SK-N-MC (cell line): Measurements from ENCODE around the gene PTPRG.

Experiments
- DNase-seq: peaks from one replicate; pipeline ENCODE4 v3.0.0-alpha.2; 2011; ENCODE audit warnings: low read depth, low spot score
- H3K27ac ChIP-seq: fragments of 200-600 bp; sonication (generic); 2 replicates; pipeline ENCODE4 v1.5.1; 2016; ENCODE audit warnings: mixed run types
- H3K36me3 ChIP-seq: fragments of 200-600 bp; sonication (generic); 2 replicates; pipeline ENCODE4 v1.6.1; 2017; ENCODE audit warnings: antibody characterized with exemption, low read length, mixed read lengths; ENCODE audit not compliant: insufficient read depth
- H3K4me3 ChIP-seq: fragments of 200-600 bp; sonication (generic); 2 replicates; pipeline ENCODE4 v1.5.1; 2016
- H3K9ac ChIP-seq: fragments of 200-600 bp; sonication (generic); 2 replicates; pipeline ENCODE4 v1.8.0; 2017; ENCODE audit warnings: mixed run types, mixed read lengths; ENCODE audit not compliant: insufficient read length
- H3K9me3 ChIP-seq: fragments of 200-600 bp; sonication (generic); 2 replicates; pipeline ENCODE4 v1.6.1; 2017; ENCODE audit warnings: low read depth, mild to moderate bottlenecking, antibody characterized with exemption, low read length, moderate library complexity, mixed read lengths
- EZH2 ChIP-seq: fragments of 200-600 bp; sonication (generic); IDR thresholded peaks from one replicate; pipeline ENCODE4 v1.6.1; 2017; ENCODE audit warnings: antibody characterized with exemption
- FOXP2 ChIP-seq: optimal IDR thresholded peaks from 2 replicates; pipeline ENCODE3; 2011; ENCODE audit warnings: mild to moderate bottlenecking, moderate library complexity; ENCODE audit not compliant: insufficient read depth; ENCODE audit errors: extremely low read length, control extremely low read depth
- POLR2AphosphoS5 ChIP-seq: IDR thresholded peaks from 2 replicates; pipeline ENCODE4 v1.6.1; 2012; ENCODE audit warnings: mild to moderate bottlenecking, low read depth, low read length, borderline replicate concordance

Gene PTPRG

DNA sequence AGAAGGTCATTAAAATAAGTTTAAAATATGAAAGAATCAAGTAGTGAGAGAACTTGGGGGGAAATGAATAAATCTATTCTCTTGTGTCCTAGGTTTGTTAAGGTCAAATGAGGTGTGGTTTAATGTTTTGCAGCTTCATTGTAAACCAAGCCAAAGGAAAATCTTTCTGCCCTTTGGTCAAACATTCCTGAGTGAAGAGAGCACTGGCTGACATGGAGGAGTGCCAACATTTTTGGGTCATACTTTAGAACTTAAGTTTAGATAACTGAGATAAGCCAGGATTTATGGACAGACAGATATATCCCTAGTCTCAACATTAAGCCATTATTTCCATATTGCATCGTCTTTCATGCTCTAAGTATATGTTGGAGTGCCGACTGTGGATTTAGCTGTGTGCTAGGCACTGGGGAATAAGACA lies 66.4 kb downstream of the PTPRG start:
- Histone ChIP-seq H3K27ac (no peak overlapping the region), H3K9me3 (no peaks in the 10 kb centered on the region), H3K36me3 (no peaks in the 10 kb centered on the region), H3K9ac (no peak overlapping the region), H3K4me3 (no peak overlapping the region)
- DNase-seq: no peak
- TF ChIP-seq EZH2: no peak
- TF ChIP-seq POLR2AphosphoS5: no peak
- no peak for TF ChIP-seq FOXP2

DNA sequence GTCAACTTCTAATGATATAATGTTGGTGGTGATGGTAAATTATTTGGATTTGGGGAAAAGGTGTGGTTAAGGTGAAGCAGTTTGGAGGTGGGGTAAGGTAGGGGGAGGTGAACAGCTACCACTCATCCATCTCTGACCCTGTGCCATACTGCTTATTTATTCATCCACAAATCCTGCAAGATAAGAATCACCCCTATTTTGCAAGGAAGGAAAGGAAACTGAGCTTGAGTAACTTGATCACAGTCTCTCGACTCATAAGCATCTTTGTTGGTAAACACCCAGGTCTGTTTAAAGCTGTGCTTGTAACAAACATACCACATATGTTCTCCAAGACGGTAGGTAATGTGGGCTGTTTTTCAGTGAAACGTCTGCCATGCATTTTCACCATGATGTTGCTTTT lies 67.3 kb downstream of the PTPRG start:
- DNase-seq: no peak
- no peak for TF ChIP-seq FOXP2
- TF ChIP-seq EZH2: no peak
- no peak for TF ChIP-seq POLR2AphosphoS5
- Histone ChIP-seq H3K9me3 (no peaks in the 10 kb centered on the region), H3K27ac (no peak overlapping the region), H3K36me3 (no peaks in the 10 kb centered on the region), H3K9ac (no peak overlapping the region), H3K4me3 (no peak overlapping the region)

DNA sequence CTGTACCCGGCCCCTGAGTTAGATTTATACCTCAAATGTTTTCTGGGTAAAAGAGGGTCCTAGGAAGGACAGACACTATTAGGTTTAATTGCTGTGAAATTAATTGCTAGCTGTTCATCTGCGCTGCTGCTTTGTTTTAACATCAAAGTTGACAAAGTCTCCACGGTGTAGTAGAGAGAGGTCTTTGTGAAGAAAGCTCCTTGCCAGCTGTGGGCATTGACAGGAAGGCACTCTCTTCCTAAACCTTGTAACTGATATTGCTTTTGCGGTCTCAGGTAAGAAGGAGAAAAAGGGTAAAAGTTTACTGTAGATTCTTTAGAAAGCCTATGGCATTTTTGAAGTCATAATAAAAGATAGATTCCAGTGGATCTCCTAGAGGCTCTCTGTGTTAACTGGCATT lies 68.1 kb downstream of the PTPRG start:
- Histone ChIP-seq H3K9me3 (no peaks in the 10 kb centered on the region), H3K4me3 (no peak overlapping the region), H3K36me3 (no peaks in the 10 kb centered on the region), H3K9ac (no peak overlapping the region), H3K27ac (no peak overlapping the region)
- no peak for DNase-seq
- no peak for TF ChIP-seq FOXP2

DNA sequence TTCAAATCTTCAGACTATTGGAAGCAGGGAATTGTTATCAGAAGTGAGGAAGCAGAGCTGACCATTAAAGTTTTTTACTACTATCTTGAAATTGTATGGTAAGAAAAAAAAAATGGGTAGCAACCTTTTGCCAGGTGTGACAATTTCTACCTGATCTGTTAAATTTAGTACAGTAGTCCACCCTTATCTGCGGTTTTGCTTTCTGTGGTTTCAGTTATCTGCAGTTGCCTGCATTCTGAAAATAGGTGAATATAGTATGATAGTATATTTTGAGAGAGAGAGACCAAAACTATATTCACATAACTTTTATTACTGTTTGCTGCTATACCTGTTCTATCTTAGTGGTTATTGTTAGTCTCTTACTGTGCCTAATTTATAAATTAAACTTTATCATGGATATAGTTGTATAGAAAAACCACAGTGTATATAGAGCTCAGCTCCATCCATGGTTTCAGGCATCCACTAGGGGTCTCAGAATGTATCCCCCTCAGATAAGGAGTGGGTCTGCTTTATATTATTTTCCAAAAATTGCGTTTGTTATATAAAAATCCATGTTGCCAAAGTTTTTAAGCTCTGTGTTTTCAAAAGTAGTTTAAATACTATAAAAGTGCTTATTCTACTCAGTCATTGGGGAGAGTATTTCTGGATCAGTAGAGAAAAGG lies 69.9 kb downstream of the PTPRG start:
- no peaks in the 10 kb centered on the region for H3K9me3 ChIP-seq
- no peak overlapping the region for H3K4me3 ChIP-seq
- no peaks in the 10 kb centered on the region for H3K36me3 ChIP-seq
- no peak for DNase-seq
- no peak for TF ChIP-seq POLR2AphosphoS5
- TF ChIP-seq EZH2: no peak
- TF ChIP-seq FOXP2: no peak
- no peak overlapping the region for H3K9ac ChIP-seq
- no peak overlapping the region for H3K27ac ChIP-seq

DNA sequence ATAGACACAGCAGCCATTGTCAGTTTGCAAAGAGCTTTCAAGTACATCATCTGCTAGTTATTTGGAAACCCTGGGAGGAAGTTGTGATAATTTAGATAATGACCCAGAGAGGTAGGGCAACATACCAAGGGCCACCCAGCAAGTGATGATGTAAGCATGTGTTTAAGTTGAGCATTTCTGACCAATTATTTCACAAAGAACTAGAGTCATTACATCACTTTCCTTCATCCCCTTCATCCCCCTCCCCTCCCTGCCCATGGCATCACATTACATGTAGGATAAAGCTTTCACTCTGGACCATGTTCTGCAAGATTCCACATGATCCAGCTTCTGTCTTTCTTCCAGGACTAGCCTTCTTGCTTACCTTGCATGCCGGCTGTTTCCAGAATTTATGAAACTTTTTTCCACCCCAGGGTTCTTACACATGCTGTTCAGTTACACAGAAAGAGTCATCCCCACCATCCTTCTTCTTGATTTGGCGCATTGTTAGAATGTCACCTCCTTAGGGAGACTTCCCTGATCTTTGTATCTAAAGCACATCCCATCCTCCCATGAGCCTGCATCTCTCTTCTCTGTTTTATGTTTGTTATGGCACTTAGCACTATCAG lies 71.3 kb downstream of the PTPRG start:
- DNase-seq: no peak
- TF ChIP-seq EZH2: no peak
- Histone ChIP-seq H3K9me3 (no peaks in the 10 kb centered on the region), H3K4me3 (no peak overlapping the region), H3K9ac (no peak overlapping the region), H3K27ac (no peak overlapping the region), H3K36me3 (no peaks in the 10 kb centered on the region)

DNA sequence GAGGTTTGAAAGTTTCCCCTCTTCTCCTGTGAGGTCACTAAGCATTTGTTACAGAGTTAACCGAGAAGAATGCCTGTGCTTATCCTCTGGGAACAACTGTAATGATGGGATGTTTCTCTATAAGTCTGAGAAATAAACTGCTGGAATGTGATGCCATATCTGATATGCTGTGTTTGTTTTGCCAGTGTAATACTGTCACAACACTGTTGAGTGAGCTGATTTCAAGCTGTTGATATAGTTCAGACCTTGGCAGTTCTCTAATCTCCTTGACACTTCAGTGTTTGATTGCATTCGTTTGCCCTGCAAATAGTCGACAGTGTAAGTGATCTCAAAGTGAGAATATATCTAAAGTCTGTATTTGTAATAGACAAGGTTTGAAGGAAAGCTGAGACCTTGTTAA lies 73.3 kb downstream of the PTPRG start:
- no peak for TF ChIP-seq EZH2
- TF ChIP-seq FOXP2: no peak
- Histone ChIP-seq H3K4me3 (no peak overlapping the region), H3K9ac (no peak overlapping the region), H3K27ac (no peak overlapping the region), H3K9me3 (no peaks in the 10 kb centered on the region), H3K36me3 (no peaks in the 10 kb centered on the region)
- no peak for DNase-seq

GRCh38 chr3:61637088-61638051 lies 76.0 kb downstream of the PTPRG start:
- DNase-seq: no peak
- Histone ChIP-seq H3K27ac (no peak overlapping the region), H3K9me3 (no peaks in the 10 kb centered on the region), H3K36me3 (no peaks in the 10 kb centered on the region), H3K4me3 (no peak overlapping the region), H3K9ac (no peak overlapping the region)
- no peak for TF ChIP-seq FOXP2
- TF ChIP-seq EZH2: no peak
- TF ChIP-seq POLR2AphosphoS5: no peak

DNA sequence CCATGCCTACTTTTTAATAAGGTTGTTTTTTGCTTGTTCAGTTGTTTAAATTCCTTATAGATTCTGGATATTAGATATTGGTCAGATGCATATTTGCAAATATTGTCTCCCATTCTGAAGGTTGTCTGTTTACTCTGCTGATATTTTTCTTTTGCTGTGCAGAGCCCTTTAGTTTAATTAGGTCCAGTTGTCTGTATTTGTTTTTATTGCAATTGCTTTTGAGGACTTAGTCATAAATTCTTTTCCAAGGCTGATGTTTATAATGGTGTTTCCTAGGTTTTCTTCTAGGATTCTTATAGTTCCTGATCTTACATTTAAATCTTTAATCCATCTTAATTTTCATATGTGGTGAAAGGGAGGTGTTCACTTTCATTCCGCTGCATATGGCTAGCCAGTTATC lies 77.4 kb downstream of the PTPRG start:
- H3K9ac ChIP-seq: no peak overlapping the region
- no peak overlapping the region for H3K4me3 ChIP-seq
- no peak overlapping the region for H3K27ac ChIP-seq
- DNase-seq: no peak
- no peak for TF ChIP-seq FOXP2
- TF ChIP-seq POLR2AphosphoS5: no peak
- no peak for TF ChIP-seq EZH2
- no peaks in the 10 kb centered on the region for H3K9me3 ChIP-seq
- no peaks in the 10 kb centered on the region for H3K36me3 ChIP-seq

DNA sequence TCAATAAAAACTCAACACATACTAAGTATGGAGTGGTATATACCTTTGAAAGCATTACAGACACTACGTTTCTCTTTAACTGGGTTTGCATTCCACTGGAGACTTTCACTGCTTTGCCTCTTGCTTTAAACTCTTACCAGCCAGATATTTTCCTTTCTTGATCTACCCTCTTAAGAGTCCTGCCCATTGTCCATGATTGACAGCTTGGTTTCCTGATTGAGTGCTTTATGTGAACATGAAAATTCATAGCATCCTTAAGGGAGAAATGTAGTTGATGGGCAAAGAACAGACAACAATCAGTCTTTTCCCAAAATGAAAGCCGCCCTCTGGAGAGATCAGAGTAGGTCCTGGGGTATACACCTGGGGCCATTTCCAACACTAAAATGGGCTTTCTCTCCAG lies 78.6 kb downstream of the PTPRG start:
- Histone ChIP-seq H3K36me3 (no peaks in the 10 kb centered on the region), H3K9ac (no peak overlapping the region), H3K9me3 (no peaks in the 10 kb centered on the region), H3K27ac (no peak overlapping the region), H3K4me3 (no peak overlapping the region)
- no peak for TF ChIP-seq FOXP2
- TF ChIP-seq POLR2AphosphoS5: no peak
- TF ChIP-seq EZH2: no peak
- DNase-seq: no peak
